K562 (cell line): ENCODE results near the gene HLA-F. TPM values are rescaled to one million over a fixed set of nuclear protein-coding genes. Genes with fewer than 3 reads are reported as not detected.

ENCODE experiments used
- ATAC-seq: fragments of 200-7000 bp; cut with Tn5 transposase; 3 replicates; pipeline ENCODE4 v1.9.1; 2020; ENCODE audit warnings: moderate library complexity
- BruUV-seq: library from RNA; stranded (reverse); fragments of 400-500 nt; replicated peaks from 2 replicates; lab custom pipeline; 2021; lab: Mats Ljungman, UMichigan
- CTCF ChIA-PET: fragments of 300-600 bp; formaldehyde crosslinking; extraction: SDS; loops from one replicate; lab custom pipeline; 2021; ENCODE audit warnings: low intra/inter-chr PET ratio; lab: Yijun Ruan, JAX
- POLR2A ChIA-PET: fragments of 300-600, 350-650 bp; sonication (Branson Sonifier 250); formaldehyde crosslinking; extraction: SDS; loops from one replicate; lab custom pipeline; 2021; ENCODE audit warnings: antibody characterized with exemption, inconsistent platforms; lab: Yijun Ruan, JAX
- DNase-seq, 4 experiments: peaks; one replicate each; pipeline versions ENCODE4 v3.0.0 to v3.0.0-alpha.2; 2011 to 2018; ENCODE audit warnings: low spot score in 3 of 4, mixed read lengths in 3 of 4; ENCODE audit errors: extremely low read depth in 1 of 4
- FAIRE-seq: peaks from 2 replicates; lab custom pipeline; 2011; peaks lifted over from hg19 to GRCh38; lab: Jason Lieb, UNC
- H2AFZ ChIP-seq: 2 replicates; pipeline ENCODE4 v1.6.0; 2011; ENCODE audit warnings: low read depth, low read length, control low read depth, inconsistent platforms
- H3K27ac ChIP-seq: fragments of 200-600 bp; 3 replicates; pipeline ENCODE4 v1.8.0; 2011; ENCODE audit warnings: low read depth, mild to moderate bottlenecking, control low read depth, inconsistent platforms, low read length, moderate library complexity, mixed read lengths; ENCODE audit errors: extremely low read depth
- H3K27me3 ChIP-seq, 2 experiments: fragments of 300-600 bp in 1 of 2; 2 replicates in 1 of 2; 3 replicates in 1 of 2; pipeline versions ENCODE4 v1.6.0 to v1.8.0; 2011; ENCODE audit warnings: inconsistent platforms in 2 of 2, low read length in 2 of 2, mild to moderate bottlenecking in 1 of 2, mixed read lengths in 1 of 2, moderate library complexity in 1 of 2; ENCODE audit not compliant: control insufficient read depth in 2 of 2, insufficient read depth in 2 of 2
- H3K36me3 ChIP-seq: fragments of 300-600 bp; 3 replicates; pipeline ENCODE4 v1.8.0; 2011; ENCODE audit warnings: mild to moderate bottlenecking, low read length, inconsistent platforms; ENCODE audit not compliant: control insufficient read depth, insufficient read depth
- H3K4me1 ChIP-seq, 2 experiments: fragments of 200-600 bp in 1 of 2; replicated peaks in 1 of 2; 2 replicates in 1 of 2; 3 replicates in 1 of 2; pipeline versions ENCODE4 v1.5.1 to v1.8.0; 2011; ENCODE audit warnings: inconsistent platforms in 2 of 2, low read length in 2 of 2, mild to moderate bottlenecking in 1 of 2, mixed read lengths in 1 of 2, moderate library complexity in 1 of 2; ENCODE audit not compliant: control insufficient read depth in 2 of 2, insufficient read depth in 2 of 2
- H3K4me2 ChIP-seq: 2 replicates; pipeline ENCODE4 v1.6.1; 2011; ENCODE audit warnings: low read length, control low read depth, inconsistent platforms, mixed read lengths; ENCODE audit not compliant: insufficient read depth
- H3K4me3 ChIP-seq: fragments of 200-600 bp; sonication (generic), shearing (Covaris generic); 2 replicates; pipeline ENCODE4 v1.5.1; 2016; ENCODE audit warnings: control low read depth, inconsistent platforms
- H3K79me2 ChIP-seq: fragments of 200-600 bp; 3 replicates; pipeline ENCODE4 v1.8.0; 2011; ENCODE audit warnings: low read length, inconsistent platforms; ENCODE audit not compliant: control insufficient read depth, insufficient read depth
- H3K9ac ChIP-seq, 2 experiments: 2 replicates each; pipeline versions ENCODE4 v1.6.0 to v1.6.1; 2011; ENCODE audit warnings: low read depth in 2 of 2, low read length in 2 of 2, control low read depth in 1 of 2, inconsistent platforms in 1 of 2, mild to moderate bottlenecking in 1 of 2, mixed read lengths in 1 of 2; ENCODE audit not compliant: insufficient read depth in 1 of 2
- H3K9me1 ChIP-seq: one replicate; pipeline ENCODE4 v1.6.0; 2011; ENCODE audit warnings: inconsistent platforms, mild to moderate bottlenecking, low read length, moderate library complexity; ENCODE audit not compliant: control insufficient read depth, insufficient read depth
- H3K9me3 ChIP-seq: replicated peaks from 2 replicates; pipeline ENCODE4 v1.5.1; 2011; ENCODE audit warnings: low read depth, low read length, inconsistent platforms; ENCODE audit not compliant: control insufficient read depth, insufficient read depth
- H4K20me1 ChIP-seq: replicated peaks from 2 replicates; pipeline ENCODE4 v1.6.1; 2011; ENCODE audit warnings: low read length, inconsistent platforms, mixed read lengths; ENCODE audit not compliant: control insufficient read depth, insufficient read depth
- ASH1L ChIP-seq: fragments of 450-650 bp; IDR thresholded peaks from 2 replicates; pipeline ENCODE4 v1.6.1; 2018; ENCODE audit warnings: borderline replicate concordance, mild to moderate bottlenecking, low read depth; ENCODE audit not compliant: partially characterized antibody
- DPF2 ChIP-seq: fragments of 450-650 bp; IDR thresholded peaks from 2 replicates; pipeline ENCODE4 v1.6.1; 2016
- JUN ChIP-seq, 2 experiments: sonication (generic) in 1 of 2; formaldehyde crosslinking in 1 of 2; IDR thresholded peaks; 2 replicates each; pipeline versions ENCODE4 v1.6.1 to v1.8.0; 2012 to 2022; ENCODE audit warnings: borderline replicate concordance in 2 of 2, mild to moderate bottlenecking in 2 of 2, improper control_type of control experiment in 1 of 2, low read depth in 1 of 2, low read length in 1 of 2, missing genetic modification reagents in 1 of 2
- MAFG ChIP-seq: fragments of 450-650 bp; conservative IDR thresholded peaks from 2 replicates; pipeline ENCODE4 v1.6.1; 2016; ENCODE audit warnings: missing genetic modification characterization, missing compliant biosample characterization
- MTF1 ChIP-seq: fragments of 250-450 bp; sonication (Bioruptor Pico); IDR thresholded peaks from 2 replicates; pipeline ENCODE4 v1.9.0; 2021; ENCODE audit warnings: moderate library complexity, mild to moderate bottlenecking, inconsistent platforms, borderline replicate concordance
- MYBL2 ChIP-seq, 2 experiments: fragments of 450-650 bp in 1 of 2; sonication (generic) in 1 of 2; formaldehyde crosslinking in 1 of 2; IDR thresholded peaks; 2 replicates each; pipeline versions ENCODE4 v1.6.1 to v1.8.1; 2017 to 2022; ENCODE audit warnings: borderline replicate concordance in 1 of 2, inconsistent platforms in 1 of 2, low read depth in 1 of 2, mild to moderate bottlenecking in 1 of 2, missing genetic modification reagents in 1 of 2, moderate library complexity in 1 of 2
- NFE2L1 ChIP-seq: fragments of 450-650 bp; IDR thresholded peaks from 2 replicates; pipeline ENCODE4 v1.6.1; 2016; ENCODE audit warnings: missing genetic modification characterization, low read depth, mild to moderate bottlenecking, missing compliant biosample characterization, moderate library complexity, borderline replicate concordance
- PRMT5 ChIP-seq: sonication (generic); formaldehyde crosslinking; IDR thresholded peaks from 2 replicates; pipeline ENCODE4 v1.5.0; 2020; ENCODE audit warnings: missing genetic modification reagents
- TAF9B ChIP-seq: fragments of 450-650 bp; IDR thresholded peaks from 2 replicates; pipeline ENCODE4 v1.6.1; 2018; ENCODE audit warnings: mild to moderate bottlenecking; ENCODE audit not compliant: partially characterized antibody
- TEAD4 ChIP-seq, 2 experiments: sonication (generic) in 1 of 2; formaldehyde crosslinking in 1 of 2; IDR thresholded peaks; 2 replicates each; pipeline versions ENCODE4 v1.6.1 to v1.8.0; 2012 to 2022; ENCODE audit warnings: borderline replicate concordance in 1 of 2, inconsistent platforms in 1 of 2, low read length in 1 of 2, mild to moderate bottlenecking in 1 of 2, missing genetic modification reagents in 1 of 2
- ZNF143 ChIP-seq: sonication (generic); formaldehyde crosslinking; IDR thresholded peaks from 2 replicates; pipeline ENCODE4 v1.9.0; 2022; ENCODE audit warnings: mild to moderate bottlenecking, missing genetic modification reagents
- ZNF212 ChIP-seq: fragments of 450-650 bp; formaldehyde crosslinking; IDR thresholded peaks from 2 replicates; pipeline ENCODE4 v1.4.0; 2020; ENCODE audit warnings: mild to moderate bottlenecking
- ZNF224 ChIP-seq: sonication (generic); formaldehyde crosslinking; IDR thresholded peaks from 2 replicates; pipeline ENCODE4 v1.8.0; 2022; ENCODE audit warnings: mild to moderate bottlenecking, missing genetic modification reagents
- ZNF311 ChIP-seq: fragments of 250-450 bp; sonication (Bioruptor Pico); IDR thresholded peaks from 2 replicates; pipeline ENCODE4 v1.4.0; 2020; ENCODE audit warnings: mild to moderate bottlenecking, moderate library complexity
- ZNF316 ChIP-seq: fragments of 450-650 bp; IDR thresholded peaks from 2 replicates; pipeline ENCODE4 v1.6.1; 2016
- WGBS: fragments of 100-300 bp; shearing (Covaris generic); methylation state at CpG from one replicate; pipeline ENCODE4 v1.1.6; 2016; ENCODE audit warnings: low coverage, mixed read lengths; ENCODE audit not compliant: insufficient coverage; ENCODE audit errors: missing lambda C conversion rate; 5-methylcytosine and 5-hydroxymethylcytosine counted together
- in situ Hi-C: fragments of 300-500 bp; cut with MboI; formaldehyde crosslinking; loops from 4 replicates; pipeline ENCODE4 v1.15.0; 2018; ENCODE audit warnings: inconsistent platforms, mixed read lengths
- intact Hi-C: fragments of 100-400 bp; cut with micrococcal nuclease; formaldehyde crosslinking; loops from 2 replicates; pipeline ENCODE4 v1.14.2; 2022
- polyA plus RNA-seq, 8 experiments: library from polyadenylated mRNA; depleted of rRNA in 4 of 8; stranded (reverse) in 5 of 8; unstranded in 3 of 8; fragments of >200 nt; fragmentation: Nextera tagmentation in 2 of 8; fragmentation: Illumina TruSeq in 1 of 8; extraction: Ambion mirVana in 2 of 8; extraction: Trizol in 1 of 8; gene quantifications; 2 replicates each; pipeline versions ENCODE4 v1.2.1 to v1.2.3, GENCODE V29; 2011 to 2014; ENCODE audit warnings: inconsistent platforms in 1 of 8, missing spikeins in 1 of 8
- total RNA-seq, 7 experiments: library from RNA; depleted of rRNA in 6 of 7; stranded (reverse); fragments of >200 nt in 6 of 7; fragmentation: Illumina TruSeq in 2 of 7; extraction: Trizol in 2 of 7; gene quantifications; 2 replicates each; pipeline versions ENCODE4 v1.2.1 to v1.2.3, GENCODE V29; 2011 to 2021; ENCODE audit warnings: low replicate concordance in 1 of 7
- TF ChIP-seq, protein P1 (sequence below): fragments of 450-650 bp; IDR thresholded peaks from 2 replicates; pipeline ENCODE4 v1.6.1; 2018; ENCODE audit not compliant: partially characterized antibody
- TF ChIP-seq, protein P2 (sequence below): fragments of 250-450 bp; sonication (Bioruptor Pico); IDR thresholded peaks from 2 replicates; pipeline ENCODE4 v1.8.0; 2021; ENCODE audit warnings: moderate library complexity, mild to moderate bottlenecking, inconsistent platforms

Gene HLA-F
- total and polyA plus RNA-seq, 9 of the 15 experiments (the other 6 are each of a cell fraction or from before 2014, with no cell fraction given): 0.40 to 0.76 (median 0.46) TPM; not detected in 6

- POLR2A ChIA-PET: interaction anchor here (0.7 to 1.1 kb wide), 2 partner anchors 9 to 15 kb away, joined by 3 read pairs; no protein-coding TSS in a partner anchor
- Histone ChIP-seq H3K9me3 (no peaks in the 10 kb centered on the region), H3K4me1 (peaks cover 0 to 9% of the 10 kb centered on the region in 2 experiments; a peak in 2 of 5 replicates), H3K79me2 (no peaks in the 10 kb centered on the region), H3K27me3 (peaks cover 2 to 32% of the 10 kb centered on the region in 2 experiments; a peak in 2 of 5 replicates), H3K27ac (no peak overlapping the region), H3K9ac (no peak overlapping the region), H4K20me1 (no peaks in the 10 kb centered on the region), H2AFZ (no peak overlapping the region), H3K4me2 (no peak overlapping the region), H3K36me3 (no peaks in the 10 kb centered on the region), H3K4me3 (no peak overlapping the region), H3K9me1 (no peaks in the 10 kb centered on the region)
- WGBS: 11% methylated on average over 3 of the region's 3 CpGs
- CTCF ChIA-PET: no interaction called here
- FAIRE-seq: no peak
- no peak for DNase-seq
- no peak for ATAC-seq
- BruUV-seq: no TSS peak
- in situ Hi-C loops: loop anchor here (25.0 kb wide), 1 partner anchor 109 kb away; the partner anchor contains the start of gene HLA-G
- intact Hi-C loops: no loop called here
- TF ChIP-seq, protein P1, sequence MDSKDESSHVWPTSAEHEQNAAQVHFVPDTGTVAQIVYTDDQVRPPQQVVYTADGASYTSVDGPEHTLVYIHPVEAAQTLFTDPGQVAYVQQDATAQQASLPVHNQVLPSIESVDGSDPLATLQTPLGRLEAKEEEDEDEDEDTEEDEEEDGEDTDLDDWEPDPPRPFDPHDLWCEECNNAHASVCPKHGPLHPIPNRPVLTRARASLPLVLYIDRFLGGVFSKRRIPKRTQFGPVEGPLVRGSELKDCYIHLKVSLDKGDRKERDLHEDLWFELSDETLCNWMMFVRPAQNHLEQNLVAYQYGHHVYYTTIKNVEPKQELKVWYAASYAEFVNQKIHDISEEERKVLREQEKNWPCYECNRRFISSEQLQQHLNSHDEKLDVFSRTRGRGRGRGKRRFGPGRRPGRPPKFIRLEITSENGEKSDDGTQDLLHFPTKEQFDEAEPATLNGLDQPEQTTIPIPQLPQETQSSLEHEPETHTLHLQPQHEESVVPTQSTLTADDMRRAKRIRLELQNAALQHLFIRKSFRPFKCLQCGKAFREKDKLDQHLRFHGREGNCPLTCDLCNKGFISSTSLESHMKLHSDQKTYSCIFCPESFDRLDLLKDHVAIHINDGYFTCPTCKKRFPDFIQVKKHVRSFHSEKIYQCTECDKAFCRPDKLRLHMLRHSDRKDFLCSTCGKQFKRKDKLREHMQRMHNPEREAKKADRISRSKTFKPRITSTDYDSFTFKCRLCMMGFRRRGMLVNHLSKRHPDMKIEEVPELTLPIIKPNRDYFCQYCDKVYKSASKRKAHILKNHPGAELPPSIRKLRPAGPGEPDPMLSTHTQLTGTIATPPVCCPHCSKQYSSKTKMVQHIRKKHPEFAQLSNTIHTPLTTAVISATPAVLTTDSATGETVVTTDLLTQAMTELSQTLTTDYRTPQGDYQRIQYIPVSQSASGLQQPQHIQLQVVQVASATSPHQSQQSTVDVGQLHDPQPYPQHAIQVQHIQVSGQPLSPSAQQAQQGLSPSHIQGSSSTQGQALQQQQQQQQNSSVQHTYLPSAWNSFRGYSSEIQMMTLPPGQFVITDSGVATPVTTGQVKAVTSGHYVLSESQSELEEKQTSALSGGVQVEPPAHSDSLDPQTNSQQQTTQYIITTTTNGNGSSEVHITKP: no peak
- TF ChIP-seq TAF9B (no peak), ZNF311 (CRISPR knock-in tag) (no peak), ZNF143 (CRISPR knock-in tag) (no peak), ZNF224 (CRISPR knock-in tag) (no peak), PRMT5 (CRISPR knock-in tag) (no peak), JUN (IDR thresholded peaks at IDR 0.05; ENCODE audit: borderline replicate concordance, low read depth, low read length) (no peak), JUN (CRISPR knock-in tag; IDR thresholded peaks at IDR 0.05; ENCODE audit: borderline replicate concordance) (no peak), ZNF212 (CRISPR knock-in tag) (no peak), NFE2L1 (tag) (0 out of 2 replicates have a peak, but pooled peaks have one; percentile 11), MAFG (tag) (peak; percentile 58; the same call in 1 of the 2 replicates), ZNF316 (peak; percentile 17; the same call in 1 of the 2 replicates), MYBL2 (IDR thresholded peaks at IDR 0.05; ENCODE audit: low read depth) (no peak), MYBL2 (CRISPR knock-in tag; IDR thresholded peaks at IDR 0.05; ENCODE audit: borderline replicate concordance) (no peak), MTF1 (no peak), TEAD4 (IDR thresholded peaks at IDR 0.05; ENCODE audit: low read length) (no peak), TEAD4 (CRISPR knock-in tag; IDR thresholded peaks at IDR 0.05; ENCODE audit: borderline replicate concordance) (no peak), ASH1L (no peak), DPF2 (no peak)
- TF ChIP-seq, protein P2, sequence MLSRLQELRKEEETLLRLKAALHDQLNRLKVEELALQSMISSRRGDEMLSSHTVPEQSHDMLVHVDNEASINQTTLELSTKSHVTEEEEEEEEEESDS (CRISPR knock-in tag): no peak
Measured at GRCh38 chr6:29728173-29728874, 5.1 kb downstream of the HLA-F start.
